Measurements from ENCODE around the gene SYT1.

DNA sequence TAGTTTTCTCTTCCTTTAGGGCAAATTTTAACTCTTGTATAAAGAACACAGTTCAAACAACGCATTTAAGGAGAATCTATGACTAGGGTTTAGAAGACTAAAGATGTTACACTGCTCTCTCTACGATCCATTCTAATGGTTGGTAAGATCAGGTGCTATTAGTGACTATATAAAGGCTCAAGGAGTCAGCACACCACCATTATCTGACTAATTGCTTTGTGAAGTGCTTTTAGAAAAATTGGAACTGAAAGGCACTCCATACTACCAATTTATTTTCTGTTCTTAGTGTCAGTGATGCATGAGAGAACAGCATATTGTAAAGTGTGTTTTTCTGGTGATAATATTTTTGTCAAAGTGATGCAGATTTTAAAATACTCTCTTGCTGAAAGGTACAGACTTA lies 136.8 kb downstream of the SYT1 start:
- TF ChIP-seq, protein P1, sequence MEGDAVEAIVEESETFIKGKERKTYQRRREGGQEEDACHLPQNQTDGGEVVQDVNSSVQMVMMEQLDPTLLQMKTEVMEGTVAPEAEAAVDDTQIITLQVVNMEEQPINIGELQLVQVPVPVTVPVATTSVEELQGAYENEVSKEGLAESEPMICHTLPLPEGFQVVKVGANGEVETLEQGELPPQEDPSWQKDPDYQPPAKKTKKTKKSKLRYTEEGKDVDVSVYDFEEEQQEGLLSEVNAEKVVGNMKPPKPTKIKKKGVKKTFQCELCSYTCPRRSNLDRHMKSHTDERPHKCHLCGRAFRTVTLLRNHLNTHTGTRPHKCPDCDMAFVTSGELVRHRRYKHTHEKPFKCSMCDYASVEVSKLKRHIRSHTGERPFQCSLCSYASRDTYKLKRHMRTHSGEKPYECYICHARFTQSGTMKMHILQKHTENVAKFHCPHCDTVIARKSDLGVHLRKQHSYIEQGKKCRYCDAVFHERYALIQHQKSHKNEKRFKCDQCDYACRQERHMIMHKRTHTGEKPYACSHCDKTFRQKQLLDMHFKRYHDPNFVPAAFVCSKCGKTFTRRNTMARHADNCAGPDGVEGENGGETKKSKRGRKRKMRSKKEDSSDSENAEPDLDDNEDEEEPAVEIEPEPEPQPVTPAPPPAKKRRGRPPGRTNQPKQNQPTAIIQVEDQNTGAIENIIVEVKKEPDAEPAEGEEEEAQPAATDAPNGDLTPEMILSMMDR (conservative IDR thresholded peaks at IDR 0.05; ENCODE audit: low read length), result no peak
- no peak for TF ChIP-seq EZH2phosphoT487 (IDR thresholded peaks at IDR 0.05; ENCODE audit: borderline replicate concordance, low read depth, low read length)

All from OCI-LY7 (cell line).